Smooth muscle cell (in vitro differentiated cells): ENCODE results near the gene PRKCA. TPM values are rescaled to one million over a fixed set of nuclear protein-coding genes. Genes with fewer than 3 reads are reported as not detected.

Experiments used
- DNase-seq: peaks from one replicate; lab custom pipeline; 2025; ENCODE audit not compliant: unreplicated experiment; lab: John Stamatoyannopoulos, UW
- H2AFZ ChIP-seq: fragments of 200-600 bp; sonication (generic); 2 replicates; pipeline ENCODE4 v1.6.0; 2016; ENCODE audit warnings: antibody characterized with exemption, low read depth, mild to moderate bottlenecking
- H3F3A ChIP-seq: fragments of 200-600 bp; sonication (generic); 2 replicates; pipeline ENCODE4 v1.6.0; 2017; ENCODE audit warnings: antibody characterized with exemption, low read depth
- H3K27ac ChIP-seq: fragments of 200-600 bp; sonication (generic); 2 replicates; pipeline ENCODE4 v1.5.1; 2016; ENCODE audit warnings: low read depth, mild to moderate bottlenecking
- H3K27me3 ChIP-seq: fragments of 200-600 bp; sonication (generic); 2 replicates; pipeline ENCODE4 v1.6.1; 2016; ENCODE audit warnings: low read depth, mild to moderate bottlenecking
- H3K36me3 ChIP-seq: fragments of 200-600 bp; sonication (generic); 2 replicates; pipeline ENCODE4 v1.5.1; 2016; ENCODE audit warnings: low read depth
- H3K4me1 ChIP-seq: fragments of 200-600 bp; sonication (generic); 2 replicates; pipeline ENCODE4 v1.5.1; 2016; ENCODE audit warnings: low read depth
- H3K4me2 ChIP-seq: fragments of 200-600 bp; sonication (generic); 2 replicates; pipeline ENCODE4 v1.6.0; 2016; ENCODE audit warnings: mild to moderate bottlenecking
- H3K4me3 ChIP-seq: fragments of 200-600 bp; sonication (generic); 2 replicates; pipeline ENCODE4 v1.5.1; 2016; ENCODE audit warnings: mild to moderate bottlenecking
- H3K79me2 ChIP-seq: fragments of 200-600 bp; sonication (generic); 2 replicates; pipeline ENCODE4 v1.6.0; 2016; ENCODE audit warnings: low read depth, mild to moderate bottlenecking
- H3K9ac ChIP-seq: fragments of 200-600 bp; sonication (generic); 2 replicates; pipeline ENCODE4 v1.6.0; 2016; ENCODE audit warnings: low read depth
- H3K9me3 ChIP-seq: fragments of 200-600 bp; sonication (generic); replicated peaks from 2 replicates; pipeline ENCODE4 v1.5.1; 2016; ENCODE audit warnings: low read depth
- H4K20me1 ChIP-seq: fragments of 200-600 bp; sonication (generic); 2 replicates; pipeline ENCODE4 v1.6.0; 2016; ENCODE audit warnings: low read depth
- CTCF ChIP-seq: fragments of 200-600 bp; sonication (generic); IDR thresholded peaks from 2 replicates; pipeline ENCODE4 v1.5.1; 2017; ENCODE audit warnings: borderline replicate concordance, mild to moderate bottlenecking, antibody characterized with exemption; ENCODE audit not compliant: insufficient read depth, poor library complexity, severe bottlenecking
- WGBS: methylation state at CpG from one replicate; pipeline ENCODE4 v1.1.7; 2016; ENCODE audit warnings: low lambda C conversion rate; 5-methylcytosine and 5-hydroxymethylcytosine counted together
- polyA plus RNA-seq: library from polyadenylated mRNA; unstranded; fragments of >200 nt; fragmentation: Nextera tagmentation; extraction: Ambion mirVana; gene quantifications from 2 replicates; pipeline ENCODE4 v1.2.1, GENCODE V29; 2016
- total RNA-seq: library from RNA; depleted of rRNA; stranded (reverse); fragments of >200 nt; gene quantifications from 2 replicates; pipeline ENCODE4 v1.2.3, GENCODE V29; 2014

PRKCA gene
- total and polyA plus RNA-seq, 2 experiments from 2014 or later: 0.78 to 7.1 TPM

- H3K79me2 ChIP-seq: no peaks in the 10 kb centered on the region
- WGBS: 67% methylated on average over 6 of the region's 6 CpGs
- H2AFZ ChIP-seq: no peak overlapping the region
- H3K36me3 ChIP-seq: no peaks in the 10 kb centered on the region
- no peaks in the 10 kb centered on the region for H4K20me1 ChIP-seq
- H3F3A ChIP-seq: peaks cover 3% of the 10 kb centered on the region
- no peaks in the 10 kb centered on the region for H3K4me1 ChIP-seq
- peak overlapping the region; percentile 12 for H3K27ac ChIP-seq
- no peak for DNase-seq
- peak overlapping the region; percentile 6 for H3K4me2 ChIP-seq
- no peaks in the 10 kb centered on the region for H3K9me3 ChIP-seq
- no peak for TF ChIP-seq CTCF
- no peaks in the 10 kb centered on the region for H3K27me3 ChIP-seq
- H3K9ac ChIP-seq: no peak overlapping the region
- H3K4me3 ChIP-seq: no peak overlapping the region
Measured at GRCh38 chr17:66523378-66524200, 221.2 kb downstream of the PRKCA start.

DNA sequence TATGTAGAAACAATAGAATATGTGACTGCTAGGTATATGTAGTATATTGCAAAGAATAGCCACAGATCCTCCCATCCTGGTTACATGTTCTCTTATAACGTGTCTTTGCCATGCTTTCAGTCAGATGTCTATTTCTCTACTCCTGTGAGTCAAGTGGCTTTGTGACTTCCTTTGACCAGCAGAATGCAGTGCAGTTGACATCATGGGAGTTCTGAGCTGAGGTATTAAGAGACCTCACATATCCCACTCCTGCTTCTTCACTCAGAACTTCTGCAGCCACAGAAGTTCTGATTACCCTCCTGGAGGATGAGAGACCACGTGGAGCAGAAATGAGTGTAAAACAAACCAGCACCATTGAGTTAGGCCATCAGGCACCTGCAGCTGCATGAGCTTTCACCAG lies 222.5 kb downstream of the PRKCA start:
- H3K79me2 ChIP-seq: no peaks in the 10 kb centered on the region
- no peak for DNase-seq

DNA sequence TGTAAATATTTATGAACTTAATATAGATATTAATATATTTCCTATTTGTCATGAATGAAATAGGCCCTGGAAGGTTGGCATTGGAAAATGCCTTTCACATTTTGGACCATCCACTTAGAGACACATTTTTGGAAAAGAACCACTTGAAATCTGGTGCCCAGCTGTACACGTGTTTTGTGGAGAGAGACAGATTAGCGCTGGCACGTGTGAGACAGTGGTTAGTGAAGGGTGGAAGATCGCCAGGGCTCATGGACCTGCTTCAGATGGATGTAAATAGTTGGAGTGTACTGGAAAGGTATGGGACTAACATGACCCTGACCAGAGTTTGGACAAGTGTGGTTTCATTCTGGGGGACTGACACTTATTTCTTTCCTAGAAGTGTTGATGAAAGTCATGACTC lies 222.9 kb downstream of the PRKCA start:
- H3K4me3 ChIP-seq: no peak overlapping the region
- 82% methylated on average over 4 of the region's 4 CpGs for WGBS
- H3K27me3 ChIP-seq: no peaks in the 10 kb centered on the region
- no peak overlapping the region for H3K27ac ChIP-seq
- H3K9ac ChIP-seq: no peak overlapping the region
- H3K79me2 ChIP-seq: no peaks in the 10 kb centered on the region
- H3K9me3 ChIP-seq: no peaks in the 10 kb centered on the region
- no peaks in the 10 kb centered on the region for H3K36me3 ChIP-seq
- H4K20me1 ChIP-seq: no peaks in the 10 kb centered on the region
- peaks cover under 1% of the 10 kb centered on the region for H3K4me1 ChIP-seq
- H3K4me2 ChIP-seq: no peak overlapping the region
- H2AFZ ChIP-seq: no peak overlapping the region
- no peak for TF ChIP-seq CTCF
- no peak for DNase-seq
- H3F3A ChIP-seq: peaks cover 8% of the 10 kb centered on the region

More for the DNA sequence above, 222.5 kb downstream of the PRKCA start:
- Histone ChIP-seq H3K9ac (no peak overlapping the region), H3F3A (peaks cover 8% of the 10 kb centered on the region), H3K4me3 (no peak overlapping the region), H4K20me1 (no peaks in the 10 kb centered on the region), H3K27ac (no peak overlapping the region), H3K36me3 (no peaks in the 10 kb centered on the region), H3K27me3 (no peaks in the 10 kb centered on the region), H3K4me1 (no peaks in the 10 kb centered on the region), H3K4me2 (no peak overlapping the region), H3K9me3 (no peaks in the 10 kb centered on the region), H2AFZ (no peak overlapping the region)
- WGBS: 92% methylated on average over 2 of the region's 2 CpGs
- TF ChIP-seq CTCF: no peak

DNA sequence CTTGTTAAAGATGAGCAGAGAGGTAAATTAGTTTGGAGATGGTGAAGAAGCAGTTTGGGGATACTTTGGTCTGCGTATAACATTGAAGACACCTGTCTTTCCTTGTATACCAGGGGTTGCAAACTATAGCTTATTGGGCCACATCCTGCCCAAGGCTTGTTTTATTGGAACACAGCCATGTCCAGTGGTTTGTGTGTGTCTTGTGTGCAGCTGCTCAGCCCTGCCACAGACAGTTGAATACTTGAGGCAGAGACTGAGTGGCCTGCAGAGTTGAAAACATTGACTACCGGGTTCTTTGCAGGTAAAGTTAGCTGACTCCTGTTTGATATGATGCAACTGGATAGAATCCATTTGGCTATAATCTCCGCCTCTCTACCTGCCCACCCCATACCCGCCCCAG lies 224.4 kb downstream of the PRKCA start:
- no peak overlapping the region for H2AFZ ChIP-seq
- H3K36me3 ChIP-seq: no peaks in the 10 kb centered on the region
- no peaks in the 10 kb centered on the region for H3K27me3 ChIP-seq
- peaks cover 8% of the 10 kb centered on the region for H3F3A ChIP-seq
- 96% methylated on average over 4 of the region's 4 CpGs for WGBS
- TF ChIP-seq CTCF: no peak
- H3K4me2 ChIP-seq: no peak overlapping the region
- H3K4me3 ChIP-seq: no peak overlapping the region
- H3K4me1 ChIP-seq: peaks cover 13% of the 10 kb centered on the region
- no peak overlapping the region for H3K27ac ChIP-seq
- no peaks in the 10 kb centered on the region for H3K9me3 ChIP-seq
- no peak overlapping the region for H3K9ac ChIP-seq
- H3K79me2 ChIP-seq: no peaks in the 10 kb centered on the region
- no peak for DNase-seq
- no peaks in the 10 kb centered on the region for H4K20me1 ChIP-seq
